Liver (tissue), 9 donors: ENCODE data around the gene GRIP2. TPM values are rescaled to one million over a fixed set of nuclear protein-coding genes. Genes with fewer than 3 reads are reported as not detected.

ENCODE experiments used
- DNase-seq: peaks from one replicate; pipeline ENCODE4 v3.0.0-alpha.2; 2017; ENCODE audit warnings: low spot score
- H3K27ac ChIP-seq, 2 donors: one replicate each; pipeline ENCODE4 v1.7.0; 2013; ENCODE audit warnings: inconsistent platforms in 2 of 2, low read length in 2 of 2, control low read depth in 1 of 2, low read depth in 1 of 2, mild to moderate bottlenecking in 1 of 2
- H3K27me3 ChIP-seq, 4 donors: one replicate each; pipeline versions ENCODE4 v1.6.1 to v1.7.0; 2013; ENCODE audit warnings: low read length in 3 of 4, inconsistent platforms in 1 of 4, mild to moderate bottlenecking in 1 of 4, moderate library complexity in 1 of 4; ENCODE audit not compliant: control insufficient read depth in 4 of 4, insufficient read depth in 4 of 4
- H3K36me3 ChIP-seq, 4 donors: one replicate each; pipeline versions ENCODE4 v1.6.1 to v1.7.0; 2013; ENCODE audit warnings: low read length in 3 of 4, mild to moderate bottlenecking in 3 of 4, low read depth in 1 of 4, moderate library complexity in 1 of 4; ENCODE audit not compliant: control insufficient read depth in 4 of 4, insufficient read depth in 3 of 4
- H3K4me1 ChIP-seq, 4 donors: one replicate each; pipeline versions ENCODE4 v1.6.1 to v1.7.0; 2013; ENCODE audit warnings: low read length in 3 of 4, mild to moderate bottlenecking in 3 of 4, moderate library complexity in 1 of 4; ENCODE audit not compliant: control insufficient read depth in 4 of 4, insufficient read depth in 4 of 4
- H3K4me3 ChIP-seq, 3 donors: one replicate each; pipeline versions ENCODE4 v1.6.1 to v1.7.0; 2013; ENCODE audit warnings: low read length in 3 of 3, control low read depth in 1 of 3, low read depth in 1 of 3, mild to moderate bottlenecking in 1 of 3
- H3K9ac ChIP-seq, 2 donors: one replicate each; pipeline ENCODE4 v1.7.0; 2013; ENCODE audit warnings: low read length in 2 of 2, mild to moderate bottlenecking in 2 of 2, moderate library complexity in 2 of 2, control low read depth in 1 of 2, low read depth in 1 of 2
- H3K9me3 ChIP-seq, 4 donors: one replicate each; pipeline versions ENCODE4 v1.6.1 to v1.7.0; 2013; ENCODE audit warnings: low read length in 3 of 4; ENCODE audit not compliant: control insufficient read depth in 4 of 4
- EGR1 ChIP-seq, 2 donors: IDR thresholded peaks; 2 replicates each; pipeline ENCODE4 v1.6.1; 2016 to 2018; ENCODE audit warnings: antibody characterized with exemption in 2 of 2, low read depth in 2 of 2
- FOXA1 ChIP-seq: IDR thresholded peaks from 2 replicates; pipeline ENCODE4 v1.6.1; 2016; ENCODE audit warnings: antibody characterized with exemption
- FOXA2 ChIP-seq: IDR thresholded peaks from 2 replicates; pipeline ENCODE4 v1.6.1; 2016; ENCODE audit warnings: antibody characterized with exemption
- GABPA ChIP-seq, 2 donors: IDR thresholded peaks in 1 of 2; conservative IDR thresholded peaks in 1 of 2; 2 replicates each; pipeline ENCODE4 v1.6.1; 2016; ENCODE audit warnings: antibody characterized with exemption in 2 of 2, mild to moderate bottlenecking in 1 of 2, moderate library complexity in 1 of 2
- HNF4A ChIP-seq, 2 donors: conservative IDR thresholded peaks; 2 replicates each; pipeline ENCODE4 v1.6.1; 2016; ENCODE audit warnings: antibody characterized with exemption in 2 of 2, mild to moderate bottlenecking in 2 of 2
- HNF4G ChIP-seq: IDR thresholded peaks from 2 replicates; pipeline ENCODE4 v1.6.1; 2016; ENCODE audit warnings: antibody characterized with exemption
- JUND ChIP-seq, 2 donors: IDR thresholded peaks; 2 replicates each; pipeline ENCODE4 v1.6.1; 2016; ENCODE audit warnings: antibody characterized with exemption in 2 of 2
- NR2F2 ChIP-seq: IDR thresholded peaks from 2 replicates; pipeline ENCODE4 v1.6.1; 2016; ENCODE audit warnings: antibody characterized with exemption
- RAD21 ChIP-seq, 2 donors: IDR thresholded peaks; 2 replicates each; pipeline ENCODE4 v1.6.1; 2016; ENCODE audit warnings: antibody characterized with exemption in 2 of 2, mild to moderate bottlenecking in 2 of 2
- RXRA ChIP-seq, 2 donors: IDR thresholded peaks; 2 replicates each; pipeline ENCODE4 v1.6.1; 2017 to 2018; ENCODE audit warnings: antibody characterized with exemption in 2 of 2, mild to moderate bottlenecking in 1 of 2
- SP1 ChIP-seq: IDR thresholded peaks from 2 replicates; pipeline ENCODE4 v1.6.1; 2018; ENCODE audit warnings: antibody characterized with exemption, mild to moderate bottlenecking
- TAF1 ChIP-seq: conservative IDR thresholded peaks from 2 replicates; pipeline ENCODE4 v1.6.1; 2016; ENCODE audit warnings: antibody characterized with exemption, mild to moderate bottlenecking
- WGBS: extraction: QIAGEN DNeasy Blood & Tissue Kit; methylation state at CpG from one replicate; pipeline ENCODE4 v1.1.7; 2013; 5-methylcytosine and 5-hydroxymethylcytosine counted together
- polyA plus RNA-seq, 2 donors: library from polyadenylated mRNA; stranded (reverse) in 1 of 2; unstranded in 1 of 2; fragments of 200-250 nt in 1 of 2; fragments of >200 nt in 1 of 2; fragmentation: Nextera tagmentation in 1 of 2; extraction: Ambion mirVana in 1 of 2; gene quantifications; one replicate each; pipeline versions ENCODE4 v1.2.1 to v1.2.3, GENCODE V29; 2013 to 2015
- total RNA-seq, 2 donors: library from RNA; depleted of rRNA; stranded (reverse); fragments of >200 nt; gene quantifications; one replicate each; pipeline ENCODE4 v1.2.3, GENCODE V29; 2014
- TF ChIP-seq, protein P1 (sequence below): IDR thresholded peaks from 2 replicates; pipeline ENCODE4 v1.6.1; 2016; ENCODE audit warnings: antibody characterized with exemption, mild to moderate bottlenecking
- TF ChIP-seq, protein P2 (sequence below): IDR thresholded peaks from 2 replicates; pipeline ENCODE4 v1.6.1; 2016; ENCODE audit warnings: antibody characterized with exemption
- TF ChIP-seq, protein P3 (sequence below): IDR thresholded peaks from 2 replicates; pipeline ENCODE4 v1.6.1; 2016; ENCODE audit warnings: antibody characterized with exemption
- TF ChIP-seq, protein P4 (sequence below): IDR thresholded peaks from 2 replicates; pipeline ENCODE4 v1.6.1; 2016; ENCODE audit warnings: antibody characterized with exemption
- TF ChIP-seq, protein P5 (sequence below): fragments of 150-350 bp; IDR thresholded peaks from 2 replicates; pipeline ENCODE4 v1.5.1; 2017; ENCODE audit warnings: improper control_type of control experiment, low read depth, low read length; ENCODE audit not compliant: missing input control
- donor health status: healthy.
- donor health status: healthy.
- donor health status: healthy.
- donor health status: healthy.
- donor health status: healthy.

The GRIP2 gene
- total and polyA plus RNA-seq, 4 donors, result 0.05 to 0.33 (median 0.09) TPM; not detected in 1

DNA sequence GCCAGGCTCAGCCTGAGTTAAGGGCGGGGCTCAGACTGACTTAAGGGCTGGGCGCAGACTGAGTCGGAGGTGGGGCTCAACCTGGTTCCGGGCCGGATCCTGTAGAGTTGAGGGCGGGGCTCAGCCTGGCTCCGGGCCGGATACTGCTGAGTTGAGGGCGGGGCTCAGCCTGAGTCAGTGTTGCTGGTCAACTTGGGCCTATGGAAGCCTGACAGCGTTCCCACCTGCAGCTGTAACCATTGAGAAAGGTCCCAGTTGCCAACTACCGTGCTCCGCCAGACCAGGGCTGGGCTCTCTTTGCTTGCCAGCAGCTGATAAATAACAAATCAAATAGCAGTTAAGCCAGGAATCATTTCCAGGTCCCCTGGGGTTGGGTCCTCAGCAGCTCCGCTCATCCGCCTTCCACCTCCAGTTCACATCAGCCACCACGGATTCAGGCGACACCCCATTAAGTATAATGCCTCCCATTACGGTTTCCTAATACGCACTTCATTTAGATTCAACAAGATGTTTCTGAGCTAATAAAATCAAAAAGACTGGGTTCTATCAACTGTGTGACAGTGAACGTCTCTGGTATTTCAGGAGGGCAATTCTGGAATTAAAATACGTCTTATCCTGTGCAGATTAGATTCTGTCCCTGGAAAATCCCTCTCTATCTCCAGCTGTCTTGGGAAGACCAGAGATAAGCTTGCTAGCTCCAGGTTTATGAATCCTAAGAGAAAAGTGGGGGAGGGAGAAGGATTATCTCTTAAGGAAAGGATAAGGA, 7.3 kb downstream of the GRIP2 start:
- WGBS, result 65% methylated on average over 20 of the region's 20 CpGs
- Histone ChIP-seq H3K27ac (no peak overlapping the region), H3K27me3 (peaks cover 0 to 5% (median 0%) of the 10 kb centered on the region in 4 donors), H3K36me3 (no peaks in the 10 kb centered on the region), H3K4me3 (no peak overlapping the region), H3K9ac (no peak overlapping the region), H3K4me1 (no peaks in the 10 kb centered on the region), H3K9me3 (no peaks in the 10 kb centered on the region)
- TF ChIP-seq EGR1 (IDR thresholded peaks at IDR 0.05; ENCODE audit: low read depth in 2 of 2) (no peak), RXRA (IDR thresholded peaks at IDR 0.05) (no peak), FOXA2 (no peak), GABPA (IDR thresholded peaks at IDR 0.05 in 1 of 2, conservative IDR thresholded peaks at IDR 0.05 in 1 of 2) (no peak), FOXA1 (no peak), HNF4A (conservative IDR thresholded peaks at IDR 0.05) (no peak), HNF4G (no peak), SP1 (no peak), TAF1 (no peak), JUND (IDR thresholded peaks at IDR 0.05) (no peak), RAD21 (IDR thresholded peaks at IDR 0.05) (no peak), NR2F2 (no peak)
- TF ChIP-seq, protein P1, sequence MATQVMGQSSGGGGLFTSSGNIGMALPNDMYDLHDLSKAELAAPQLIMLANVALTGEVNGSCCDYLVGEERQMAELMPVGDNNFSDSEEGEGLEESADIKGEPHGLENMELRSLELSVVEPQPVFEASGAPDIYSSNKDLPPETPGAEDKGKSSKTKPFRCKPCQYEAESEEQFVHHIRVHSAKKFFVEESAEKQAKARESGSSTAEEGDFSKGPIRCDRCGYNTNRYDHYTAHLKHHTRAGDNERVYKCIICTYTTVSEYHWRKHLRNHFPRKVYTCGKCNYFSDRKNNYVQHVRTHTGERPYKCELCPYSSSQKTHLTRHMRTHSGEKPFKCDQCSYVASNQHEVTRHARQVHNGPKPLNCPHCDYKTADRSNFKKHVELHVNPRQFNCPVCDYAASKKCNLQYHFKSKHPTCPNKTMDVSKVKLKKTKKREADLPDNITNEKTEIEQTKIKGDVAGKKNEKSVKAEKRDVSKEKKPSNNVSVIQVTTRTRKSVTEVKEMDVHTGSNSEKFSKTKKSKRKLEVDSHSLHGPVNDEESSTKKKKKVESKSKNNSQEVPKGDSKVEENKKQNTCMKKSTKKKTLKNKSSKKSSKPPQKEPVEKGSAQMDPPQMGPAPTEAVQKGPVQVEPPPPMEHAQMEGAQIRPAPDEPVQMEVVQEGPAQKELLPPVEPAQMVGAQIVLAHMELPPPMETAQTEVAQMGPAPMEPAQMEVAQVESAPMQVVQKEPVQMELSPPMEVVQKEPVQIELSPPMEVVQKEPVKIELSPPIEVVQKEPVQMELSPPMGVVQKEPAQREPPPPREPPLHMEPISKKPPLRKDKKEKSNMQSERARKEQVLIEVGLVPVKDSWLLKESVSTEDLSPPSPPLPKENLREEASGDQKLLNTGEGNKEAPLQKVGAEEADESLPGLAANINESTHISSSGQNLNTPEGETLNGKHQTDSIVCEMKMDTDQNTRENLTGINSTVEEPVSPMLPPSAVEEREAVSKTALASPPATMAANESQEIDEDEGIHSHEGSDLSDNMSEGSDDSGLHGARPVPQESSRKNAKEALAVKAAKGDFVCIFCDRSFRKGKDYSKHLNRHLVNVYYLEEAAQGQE, result no peak
- TF ChIP-seq, protein P2, sequence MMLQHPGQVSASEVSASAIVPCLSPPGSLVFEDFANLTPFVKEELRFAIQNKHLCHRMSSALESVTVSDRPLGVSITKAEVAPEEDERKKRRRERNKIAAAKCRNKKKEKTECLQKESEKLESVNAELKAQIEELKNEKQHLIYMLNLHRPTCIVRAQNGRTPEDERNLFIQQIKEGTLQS, result no peak
- TF ChIP-seq, protein P3, sequence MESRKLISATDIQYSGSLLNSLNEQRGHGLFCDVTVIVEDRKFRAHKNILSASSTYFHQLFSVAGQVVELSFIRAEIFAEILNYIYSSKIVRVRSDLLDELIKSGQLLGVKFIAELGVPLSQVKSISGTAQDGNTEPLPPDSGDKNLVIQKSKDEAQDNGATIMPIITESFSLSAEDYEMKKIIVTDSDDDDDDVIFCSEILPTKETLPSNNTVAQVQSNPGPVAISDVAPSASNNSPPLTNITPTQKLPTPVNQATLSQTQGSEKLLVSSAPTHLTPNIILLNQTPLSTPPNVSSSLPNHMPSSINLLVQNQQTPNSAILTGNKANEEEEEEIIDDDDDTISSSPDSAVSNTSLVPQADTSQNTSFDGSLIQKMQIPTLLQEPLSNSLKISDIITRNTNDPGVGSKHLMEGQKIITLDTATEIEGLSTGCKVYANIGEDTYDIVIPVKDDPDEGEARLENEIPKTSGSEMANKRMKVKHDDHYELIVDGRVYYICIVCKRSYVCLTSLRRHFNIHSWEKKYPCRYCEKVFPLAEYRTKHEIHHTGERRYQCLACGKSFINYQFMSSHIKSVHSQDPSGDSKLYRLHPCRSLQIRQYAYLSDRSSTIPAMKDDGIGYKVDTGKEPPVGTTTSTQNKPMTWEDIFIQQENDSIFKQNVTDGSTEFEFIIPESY, result no peak
- TF ChIP-seq, protein P4, sequence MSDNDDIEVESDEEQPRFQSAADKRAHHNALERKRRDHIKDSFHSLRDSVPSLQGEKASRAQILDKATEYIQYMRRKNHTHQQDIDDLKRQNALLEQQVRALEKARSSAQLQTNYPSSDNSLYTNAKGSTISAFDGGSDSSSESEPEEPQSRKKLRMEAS, result no peak
- TF ChIP-seq, protein P5, sequence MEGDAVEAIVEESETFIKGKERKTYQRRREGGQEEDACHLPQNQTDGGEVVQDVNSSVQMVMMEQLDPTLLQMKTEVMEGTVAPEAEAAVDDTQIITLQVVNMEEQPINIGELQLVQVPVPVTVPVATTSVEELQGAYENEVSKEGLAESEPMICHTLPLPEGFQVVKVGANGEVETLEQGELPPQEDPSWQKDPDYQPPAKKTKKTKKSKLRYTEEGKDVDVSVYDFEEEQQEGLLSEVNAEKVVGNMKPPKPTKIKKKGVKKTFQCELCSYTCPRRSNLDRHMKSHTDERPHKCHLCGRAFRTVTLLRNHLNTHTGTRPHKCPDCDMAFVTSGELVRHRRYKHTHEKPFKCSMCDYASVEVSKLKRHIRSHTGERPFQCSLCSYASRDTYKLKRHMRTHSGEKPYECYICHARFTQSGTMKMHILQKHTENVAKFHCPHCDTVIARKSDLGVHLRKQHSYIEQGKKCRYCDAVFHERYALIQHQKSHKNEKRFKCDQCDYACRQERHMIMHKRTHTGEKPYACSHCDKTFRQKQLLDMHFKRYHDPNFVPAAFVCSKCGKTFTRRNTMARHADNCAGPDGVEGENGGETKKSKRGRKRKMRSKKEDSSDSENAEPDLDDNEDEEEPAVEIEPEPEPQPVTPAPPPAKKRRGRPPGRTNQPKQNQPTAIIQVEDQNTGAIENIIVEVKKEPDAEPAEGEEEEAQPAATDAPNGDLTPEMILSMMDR, result no peak
- no peak for DNase-seq
